Nephron (organoid): Measurements from ENCODE around the gene ASB13.

ENCODE experiments used
- H3K27ac Mint-ChIP-seq, 3 experiments: 2 replicates each; pipeline ENCODE4 v1.8.0; 2020; ENCODE audit warnings: mixed read lengths in 3 of 3, mild to moderate bottlenecking in 2 of 3, moderate library complexity in 1 of 3
- H3K27me3 Mint-ChIP-seq: 2 replicates; pipeline ENCODE4 v1.8.0; 2021; ENCODE audit warnings: low read depth, mild to moderate bottlenecking, moderate library complexity, mixed read lengths
- H3K36me3 Mint-ChIP-seq: 2 replicates; pipeline ENCODE4 v1.8.0; 2020; ENCODE audit warnings: low read depth, mixed read lengths
- H3K4me1 Mint-ChIP-seq: 2 replicates; pipeline ENCODE4 v1.8.0; 2020; ENCODE audit warnings: mixed read lengths
- H3K4me3 Mint-ChIP-seq, 3 experiments: 2 replicates each; pipeline ENCODE4 v1.8.0; 2020; ENCODE audit warnings: mild to moderate bottlenecking in 3 of 3, mixed read lengths in 3 of 3, moderate library complexity in 2 of 3
- H3K9me3 Mint-ChIP-seq: 2 replicates; pipeline ENCODE4 v1.8.0; 2020; ENCODE audit warnings: mixed read lengths
- TF ChIP-seq, protein P1 (sequence below), 3 experiments: fragments of 200-600 bp; sonication (generic); IDR thresholded peaks; one replicate each; pipeline ENCODE4 v1.5.0; 2021; ENCODE audit warnings: antibody characterized with exemption in 3 of 3; ENCODE audit not compliant: unreplicated experiment in 3 of 3

Gene ASB13

GRCh38 chr10:5618829-5619228, 47.6 kb downstream of the ASB13 start:
- H3K36me3 Mint-ChIP-seq: no peaks in the 10 kb centered on the region

DNA sequence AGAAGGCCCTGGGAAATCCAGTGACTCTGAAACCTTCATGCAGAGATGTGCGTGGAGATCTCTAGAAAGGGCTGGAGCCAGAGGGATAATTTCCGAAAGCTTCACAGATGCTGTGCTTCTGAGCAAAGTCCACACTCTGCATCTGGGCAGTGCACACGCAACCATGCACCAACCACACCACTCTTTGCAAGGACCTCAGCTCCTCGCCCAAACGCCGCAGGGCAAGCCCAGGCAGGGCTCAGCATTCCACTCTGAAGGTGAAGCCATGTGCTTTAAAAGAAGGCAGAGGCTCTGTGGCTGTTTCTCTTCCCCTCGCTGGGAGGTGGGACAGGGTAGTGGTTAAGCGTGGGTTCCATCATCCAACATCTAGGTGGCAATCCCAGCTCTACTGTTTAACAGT, 48.4 kb downstream of the ASB13 start:
- peaks cover 14% of the 10 kb centered on the region for H3K27me3 Mint-ChIP-seq
- peak overlapping the region; percentile 78 to 90 (median 86) for H3K27ac Mint-ChIP-seq
- no peak overlapping the region for H3K4me3 Mint-ChIP-seq
- H3K36me3 Mint-ChIP-seq: no peaks in the 10 kb centered on the region
- peaks cover 62% of the 10 kb centered on the region for H3K4me1 Mint-ChIP-seq
- TF ChIP-seq, protein P1, sequence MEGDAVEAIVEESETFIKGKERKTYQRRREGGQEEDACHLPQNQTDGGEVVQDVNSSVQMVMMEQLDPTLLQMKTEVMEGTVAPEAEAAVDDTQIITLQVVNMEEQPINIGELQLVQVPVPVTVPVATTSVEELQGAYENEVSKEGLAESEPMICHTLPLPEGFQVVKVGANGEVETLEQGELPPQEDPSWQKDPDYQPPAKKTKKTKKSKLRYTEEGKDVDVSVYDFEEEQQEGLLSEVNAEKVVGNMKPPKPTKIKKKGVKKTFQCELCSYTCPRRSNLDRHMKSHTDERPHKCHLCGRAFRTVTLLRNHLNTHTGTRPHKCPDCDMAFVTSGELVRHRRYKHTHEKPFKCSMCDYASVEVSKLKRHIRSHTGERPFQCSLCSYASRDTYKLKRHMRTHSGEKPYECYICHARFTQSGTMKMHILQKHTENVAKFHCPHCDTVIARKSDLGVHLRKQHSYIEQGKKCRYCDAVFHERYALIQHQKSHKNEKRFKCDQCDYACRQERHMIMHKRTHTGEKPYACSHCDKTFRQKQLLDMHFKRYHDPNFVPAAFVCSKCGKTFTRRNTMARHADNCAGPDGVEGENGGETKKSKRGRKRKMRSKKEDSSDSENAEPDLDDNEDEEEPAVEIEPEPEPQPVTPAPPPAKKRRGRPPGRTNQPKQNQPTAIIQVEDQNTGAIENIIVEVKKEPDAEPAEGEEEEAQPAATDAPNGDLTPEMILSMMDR (IDR thresholded peaks at IDR 0.05; ENCODE audit: unreplicated experiment in 3 of 3): no peak
- H3K9me3 Mint-ChIP-seq: no peaks in the 10 kb centered on the region

More at GRCh38 chr10:5618829-5619228, 47.6 kb downstream of the ASB13 start:
- Mint-ChIP-seq H3K27ac (peak overlapping the region; percentile 76 to 90 (median 78)), H3K27me3 (peaks cover 14% of the 10 kb centered on the region), H3K4me1 (peaks cover 70% of the 10 kb centered on the region), H3K4me3 (peak overlapping the region in 2 of 3 experiments; percentile 28 to 57), H3K9me3 (no peaks in the 10 kb centered on the region)
- TF ChIP-seq, protein P1 (IDR thresholded peaks at IDR 0.05; ENCODE audit: unreplicated experiment in 3 of 3): no peak

GRCh38 chr10:5617521-5617920, 48.9 kb downstream of the ASB13 start:
- peak overlapping the region in 1 of 3 experiments; percentile 12 for H3K4me3 Mint-ChIP-seq
- TF ChIP-seq, protein P1 (IDR thresholded peaks at IDR 0.05; ENCODE audit: unreplicated experiment in 3 of 3): no peak
- peak overlapping the region in 2 of 3 experiments; percentile 86 to 90 for H3K27ac Mint-ChIP-seq
- H3K4me1 Mint-ChIP-seq: peaks cover 63% of the 10 kb centered on the region
- H3K36me3 Mint-ChIP-seq: no peaks in the 10 kb centered on the region
- peaks cover 12% of the 10 kb centered on the region for H3K27me3 Mint-ChIP-seq
- H3K9me3 Mint-ChIP-seq: no peaks in the 10 kb centered on the region

GRCh38 chr10:5616836-5617235, 49.6 kb downstream of the ASB13 start:
- Mint-ChIP-seq H3K36me3 (no peaks in the 10 kb centered on the region), H3K9me3 (no peaks in the 10 kb centered on the region), H3K4me1 (peaks cover 70% of the 10 kb centered on the region), H3K27ac (peak overlapping the region; percentile 12 to 90 (median 86)), H3K27me3 (peaks cover 11% of the 10 kb centered on the region), H3K4me3 (peak overlapping the region in 1 of 3 experiments; percentile 23)
- TF ChIP-seq, protein P1 (IDR thresholded peaks at IDR 0.05; ENCODE audit: unreplicated experiment in 3 of 3): no peak

GRCh38 chr10:5616046-5616445, 50.3 kb downstream of the ASB13 start:
- Mint-ChIP-seq H3K4me3 (no peak overlapping the region), H3K9me3 (no peaks in the 10 kb centered on the region), H3K4me1 (peaks cover 71% of the 10 kb centered on the region), H3K27me3 (peaks cover 11% of the 10 kb centered on the region), H3K27ac (peak overlapping the region; percentile 90 to 96 (median 92)), H3K36me3 (no peaks in the 10 kb centered on the region)
- TF ChIP-seq, protein P1 (IDR thresholded peaks at IDR 0.05; ENCODE audit: unreplicated experiment in 3 of 3): no peak

- no peaks in the 10 kb centered on the region for H3K36me3 Mint-ChIP-seq
- no peaks in the 10 kb centered on the region for H3K9me3 Mint-ChIP-seq
Measured at GRCh38 chr10:5615316-5615715, 51.1 kb downstream of the ASB13 start.

More at GRCh38 chr10:5615316-5615715, 51.1 kb downstream of the ASB13 start:
- H3K4me3 Mint-ChIP-seq: no peak overlapping the region
- peaks cover 72% of the 10 kb centered on the region for H3K4me1 Mint-ChIP-seq
- H3K27me3 Mint-ChIP-seq: peaks cover 11% of the 10 kb centered on the region
- peak overlapping the region; percentile 90 to 96 (median 92) for H3K27ac Mint-ChIP-seq
- TF ChIP-seq, protein P1 (IDR thresholded peaks at IDR 0.05; ENCODE audit: unreplicated experiment in 3 of 3): no peak
